Activated naive CD8-positive, alpha-beta T cell (primary cell): ENCODE measurements around the gene CDH13.

ENCODE experiments used
- H3K27ac Mint-ChIP-seq: one replicate; pipeline ENCODE4 v1.8.0; 2021; ENCODE audit warnings: mixed read lengths
- H3K27me3 Mint-ChIP-seq: one replicate; pipeline ENCODE4 v1.8.0; 2021; ENCODE audit warnings: mixed read lengths
- H3K36me3 Mint-ChIP-seq: one replicate; pipeline ENCODE4 v1.8.0; 2021; ENCODE audit warnings: mixed read lengths
- H3K4me1 Mint-ChIP-seq: one replicate; pipeline ENCODE4 v1.8.0; 2021; ENCODE audit warnings: low read depth, mixed read lengths
- H3K4me3 Mint-ChIP-seq: one replicate; pipeline ENCODE4 v1.8.0; 2021; ENCODE audit warnings: mild to moderate bottlenecking, mixed read lengths
- H3K9me3 Mint-ChIP-seq: one replicate; pipeline ENCODE4 v1.8.0; 2021; ENCODE audit warnings: low read depth, mixed read lengths

Gene CDH13

DNA sequence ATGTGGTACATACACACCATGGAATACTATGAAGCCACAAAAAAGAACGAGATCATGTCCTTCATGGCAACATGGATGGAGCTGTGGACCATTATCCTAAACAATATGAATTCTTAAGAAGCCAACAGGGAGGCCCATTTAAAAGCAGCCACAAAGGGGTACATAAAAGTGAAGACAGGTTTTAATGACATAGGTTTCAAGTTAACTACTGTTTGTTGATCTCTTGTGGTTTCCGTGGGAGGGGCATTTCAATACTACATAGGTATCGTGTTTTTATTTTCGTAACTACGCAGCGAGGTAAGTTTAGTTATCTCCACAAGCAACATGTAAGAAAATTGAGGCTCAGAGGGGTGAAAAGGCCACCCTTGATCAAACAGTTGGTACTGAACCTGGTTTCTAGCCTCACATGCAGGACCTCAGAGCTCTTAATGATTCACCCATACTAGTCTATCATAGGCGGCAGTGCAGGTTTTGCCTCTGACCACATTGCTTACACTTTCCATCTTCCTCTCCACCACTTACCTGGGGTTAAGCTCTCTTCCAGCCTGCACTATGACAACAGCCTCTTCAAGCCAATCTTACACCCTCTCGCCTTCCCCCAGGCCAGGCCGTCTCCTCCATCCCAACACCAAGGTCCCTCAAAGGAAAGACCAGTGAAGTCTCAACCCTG lies 646.9 kb downstream of the CDH13 start:
- no peaks in the 10 kb centered on the region for H3K36me3 Mint-ChIP-seq
- peaks cover 1% of the 10 kb centered on the region for H3K27me3 Mint-ChIP-seq
- H3K27ac Mint-ChIP-seq = no peak overlapping the region
- H3K4me3 Mint-ChIP-seq = no peak overlapping the region
- H3K4me1 Mint-ChIP-seq = no peaks in the 10 kb centered on the region
- H3K9me3 Mint-ChIP-seq = no peaks in the 10 kb centered on the region

DNA sequence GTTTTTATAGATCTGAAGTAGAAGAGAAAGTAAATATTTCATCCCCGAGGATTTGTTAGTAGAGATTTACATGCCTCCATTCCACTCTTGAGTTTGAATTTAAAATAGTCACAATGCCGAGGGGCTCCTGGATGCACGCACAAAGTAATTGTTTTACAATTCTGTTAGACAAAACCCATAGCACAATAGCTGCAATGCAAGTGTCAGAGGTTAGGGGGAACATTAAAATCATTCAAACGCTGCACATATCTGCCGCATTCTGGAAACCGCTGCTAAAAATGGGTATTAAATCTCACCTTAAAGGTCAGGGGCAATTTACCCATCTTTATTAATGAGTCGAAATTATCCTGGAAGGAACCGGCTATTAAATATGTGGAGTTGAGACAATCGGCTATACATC lies 652.5 kb downstream of the CDH13 start:
- H3K4me1 Mint-ChIP-seq = no peaks in the 10 kb centered on the region
- H3K27ac Mint-ChIP-seq = no peak overlapping the region
- peaks cover 1% of the 10 kb centered on the region for H3K27me3 Mint-ChIP-seq
- no peaks in the 10 kb centered on the region for H3K9me3 Mint-ChIP-seq
- H3K4me3 Mint-ChIP-seq = no peak overlapping the region
- H3K36me3 Mint-ChIP-seq = no peaks in the 10 kb centered on the region

DNA sequence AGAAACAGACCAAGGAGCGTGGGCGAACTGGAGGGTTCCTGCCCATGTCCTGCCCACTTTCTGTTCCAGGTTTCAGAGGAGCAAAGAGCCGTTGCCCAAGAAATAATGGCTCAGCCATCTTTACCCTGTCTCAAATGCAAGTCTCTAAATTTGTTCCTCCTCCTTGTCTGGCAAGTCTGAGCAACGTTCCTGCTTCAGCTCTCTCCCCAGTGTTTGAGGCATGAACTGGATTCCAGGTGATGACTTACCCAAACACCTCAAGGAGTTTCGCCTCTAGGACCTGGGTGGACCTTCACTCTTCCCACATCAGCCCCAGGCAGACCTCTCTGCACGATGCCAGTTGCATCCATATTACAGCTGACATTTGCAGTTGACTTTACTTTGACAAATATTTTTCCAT lies 659.2 kb downstream of the CDH13 start:
- no peaks in the 10 kb centered on the region for H3K4me1 Mint-ChIP-seq
- H3K27me3 Mint-ChIP-seq = no peaks in the 10 kb centered on the region
- no peak overlapping the region for H3K4me3 Mint-ChIP-seq
- no peaks in the 10 kb centered on the region for H3K9me3 Mint-ChIP-seq
- no peaks in the 10 kb centered on the region for H3K36me3 Mint-ChIP-seq
- no peak overlapping the region for H3K27ac Mint-ChIP-seq

GRCh38 chr16:83296505-83296904 lies 669.7 kb downstream of the CDH13 start:
- H3K27ac Mint-ChIP-seq = no peak overlapping the region
- H3K4me1 Mint-ChIP-seq = no peaks in the 10 kb centered on the region
- H3K4me3 Mint-ChIP-seq = no peak overlapping the region
- no peaks in the 10 kb centered on the region for H3K9me3 Mint-ChIP-seq
- no peaks in the 10 kb centered on the region for H3K36me3 Mint-ChIP-seq
- H3K27me3 Mint-ChIP-seq = no peaks in the 10 kb centered on the region

GRCh38 chr16:83298541-83298940 lies 671.8 kb downstream of the CDH13 start:
- no peak overlapping the region for H3K4me3 Mint-ChIP-seq
- no peaks in the 10 kb centered on the region for H3K4me1 Mint-ChIP-seq
- H3K27ac Mint-ChIP-seq = no peak overlapping the region
- no peaks in the 10 kb centered on the region for H3K36me3 Mint-ChIP-seq
- no peaks in the 10 kb centered on the region for H3K9me3 Mint-ChIP-seq
- H3K27me3 Mint-ChIP-seq = no peaks in the 10 kb centered on the region

GRCh38 chr16:83300326-83300725 lies 673.6 kb downstream of the CDH13 start:
- H3K4me3 Mint-ChIP-seq = no peak overlapping the region
- H3K9me3 Mint-ChIP-seq = no peaks in the 10 kb centered on the region

GRCh38 chr16:83301971-83302370 lies 675.2 kb downstream of the CDH13 start:
- Mint-ChIP-seq H3K27ac (no peak overlapping the region), H3K27me3 (peaks cover 2% of the 10 kb centered on the region), H3K4me1 (no peaks in the 10 kb centered on the region), H3K36me3 (no peaks in the 10 kb centered on the region), H3K9me3 (no peaks in the 10 kb centered on the region), H3K4me3 (no peak overlapping the region)

More at GRCh38 chr16:83300326-83300725, 673.6 kb downstream of the CDH13 start:
- H3K4me1 Mint-ChIP-seq = no peaks in the 10 kb centered on the region
- H3K27ac Mint-ChIP-seq = no peak overlapping the region
- H3K36me3 Mint-ChIP-seq = no peaks in the 10 kb centered on the region
- peaks cover 2% of the 10 kb centered on the region for H3K27me3 Mint-ChIP-seq

- no peak overlapping the region for H3K27ac Mint-ChIP-seq
- H3K4me1 Mint-ChIP-seq = no peaks in the 10 kb centered on the region
- no peaks in the 10 kb centered on the region for H3K36me3 Mint-ChIP-seq
- no peaks in the 10 kb centered on the region for H3K9me3 Mint-ChIP-seq
- peaks cover 8% of the 10 kb centered on the region for H3K27me3 Mint-ChIP-seq
- H3K4me3 Mint-ChIP-seq = no peak overlapping the region
Observed at GRCh38 chr16:83302853-83303252, 676.1 kb downstream of the CDH13 start.

DNA sequence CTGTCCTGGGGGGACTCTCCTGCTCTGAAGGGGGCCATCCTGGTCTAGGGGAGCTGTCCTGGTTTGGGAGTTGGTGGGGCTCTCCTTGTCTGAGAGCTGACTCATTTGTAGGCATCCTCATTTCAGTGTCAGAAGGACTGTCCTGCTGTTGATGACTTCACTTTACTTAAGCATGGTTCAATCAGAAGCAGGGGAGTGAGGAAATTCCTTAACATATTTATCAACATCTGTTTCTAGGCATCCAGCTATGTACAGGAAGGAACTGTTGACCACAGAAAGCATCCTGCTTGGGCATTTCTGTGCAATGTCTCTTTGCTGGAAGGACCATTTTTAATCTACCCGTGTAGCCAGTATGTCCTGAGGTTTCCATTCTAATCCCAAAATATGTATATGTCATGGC lies 678.3 kb downstream of the CDH13 start:
- no peak overlapping the region for H3K4me3 Mint-ChIP-seq
- peaks cover 8% of the 10 kb centered on the region for H3K27me3 Mint-ChIP-seq
- H3K9me3 Mint-ChIP-seq = no peaks in the 10 kb centered on the region
- no peaks in the 10 kb centered on the region for H3K4me1 Mint-ChIP-seq
- no peak overlapping the region for H3K27ac Mint-ChIP-seq
- no peaks in the 10 kb centered on the region for H3K36me3 Mint-ChIP-seq

DNA sequence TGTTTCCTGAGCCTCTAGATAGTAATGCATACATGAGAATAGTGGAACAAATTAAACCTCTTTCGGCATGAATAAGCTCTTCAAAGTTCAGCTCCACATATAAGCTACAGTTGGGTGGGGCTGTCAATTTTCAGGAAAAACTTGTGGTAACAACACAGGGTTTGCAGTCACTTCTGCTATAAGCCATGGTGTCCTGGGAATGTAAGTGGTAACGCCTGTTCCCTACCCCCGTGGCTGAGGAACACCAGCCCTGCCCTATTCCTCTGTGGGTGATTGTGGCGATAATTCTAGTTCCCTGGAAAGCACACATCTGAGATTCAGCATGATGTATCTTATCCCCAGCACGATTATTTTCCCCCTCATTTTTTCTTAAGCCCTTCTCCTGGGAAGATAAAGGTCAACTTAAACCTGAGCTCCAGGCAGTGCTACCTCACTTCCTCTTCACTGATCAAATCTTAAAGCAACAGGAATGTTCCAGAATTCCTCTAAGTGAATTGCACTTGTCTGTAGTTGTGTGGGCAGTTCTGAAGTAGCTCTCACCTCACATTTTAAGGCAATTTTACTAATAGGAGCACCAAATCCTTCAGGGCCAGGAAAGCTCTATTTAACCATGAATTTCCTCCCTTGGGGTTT lies 680.3 kb downstream of the CDH13 start:
- H3K27ac Mint-ChIP-seq = no peak overlapping the region
- peaks cover 8% of the 10 kb centered on the region for H3K27me3 Mint-ChIP-seq
- no peak overlapping the region for H3K4me3 Mint-ChIP-seq
- H3K36me3 Mint-ChIP-seq = no peaks in the 10 kb centered on the region
- H3K9me3 Mint-ChIP-seq = no peaks in the 10 kb centered on the region
- no peaks in the 10 kb centered on the region for H3K4me1 Mint-ChIP-seq

GRCh38 chr16:83307594-83307992 lies 680.8 kb downstream of the CDH13 start:
- Mint-ChIP-seq H3K9me3 (no peaks in the 10 kb centered on the region), H3K36me3 (no peaks in the 10 kb centered on the region), H3K27me3 (peaks cover 8% of the 10 kb centered on the region), H3K4me1 (no peaks in the 10 kb centered on the region), H3K27ac (no peak overlapping the region), H3K4me3 (no peak overlapping the region)

- no peaks in the 10 kb centered on the region for H3K9me3 Mint-ChIP-seq
- H3K36me3 Mint-ChIP-seq = no peaks in the 10 kb centered on the region
- no peak overlapping the region for H3K4me3 Mint-ChIP-seq
- H3K4me1 Mint-ChIP-seq = no peaks in the 10 kb centered on the region
- peaks cover 8% of the 10 kb centered on the region for H3K27me3 Mint-ChIP-seq
- no peak overlapping the region for H3K27ac Mint-ChIP-seq
Observed at GRCh38 chr16:83308414-83308813, 681.6 kb downstream of the CDH13 start.

DNA sequence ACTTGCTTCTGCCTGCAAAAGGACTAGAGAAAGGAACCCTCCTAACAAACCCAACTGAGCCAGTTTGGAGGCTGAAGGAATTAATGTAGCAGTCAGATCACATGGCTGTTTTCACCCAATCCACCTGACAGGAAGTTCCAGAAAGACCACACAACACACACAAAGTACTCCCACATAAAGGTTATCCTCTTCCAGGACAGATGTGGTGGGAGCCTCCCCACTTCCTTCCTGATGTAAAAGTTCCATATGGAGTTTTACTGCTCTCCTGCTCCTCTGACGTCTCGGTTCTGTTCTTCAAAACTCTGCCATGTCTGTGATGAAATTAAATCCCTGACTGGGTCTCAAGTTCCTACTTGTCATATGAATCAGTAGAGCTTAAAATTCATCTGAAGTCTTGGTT lies 684.0 kb downstream of the CDH13 start:
- Mint-ChIP-seq H3K36me3 (no peaks in the 10 kb centered on the region), H3K9me3 (no peaks in the 10 kb centered on the region), H3K27me3 (peaks cover 6% of the 10 kb centered on the region), H3K27ac (no peak overlapping the region), H3K4me1 (no peaks in the 10 kb centered on the region), H3K4me3 (no peak overlapping the region)

DNA sequence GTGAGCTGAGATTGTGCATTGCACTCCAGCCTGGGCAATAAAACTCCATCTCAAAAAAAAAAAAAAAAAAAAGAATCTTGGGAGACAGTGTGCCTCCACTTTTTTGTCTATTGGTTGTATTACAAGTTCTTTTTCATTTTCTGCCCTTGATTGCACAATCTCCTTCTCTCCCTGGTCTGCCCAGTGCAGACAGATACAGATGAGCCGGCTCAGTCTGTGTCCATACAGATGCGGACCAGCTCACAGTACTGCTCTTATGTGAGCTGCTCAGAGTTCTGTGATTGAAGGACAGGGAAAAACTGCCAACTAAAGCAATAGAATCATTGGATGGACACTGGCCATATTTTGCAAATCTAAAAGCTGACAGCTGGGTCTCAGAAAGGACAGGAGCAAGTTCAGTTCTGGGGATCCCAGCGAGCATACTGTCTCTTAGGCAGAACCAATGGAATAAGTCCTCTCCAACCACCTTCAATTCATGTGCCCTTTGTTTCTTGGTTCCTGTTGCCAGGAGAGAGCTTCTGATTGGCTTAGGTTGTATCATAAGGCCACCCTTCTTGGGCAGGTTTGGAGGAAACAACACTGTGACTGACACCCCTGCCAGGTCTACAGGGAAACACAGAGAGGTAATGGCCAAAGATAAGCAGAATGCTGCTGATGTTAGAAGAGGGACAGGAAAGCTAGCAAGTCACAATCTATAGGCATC lies 685.4 kb downstream of the CDH13 start:
- no peak overlapping the region for H3K27ac Mint-ChIP-seq
- no peak overlapping the region for H3K4me3 Mint-ChIP-seq
- H3K36me3 Mint-ChIP-seq = no peaks in the 10 kb centered on the region
- no peaks in the 10 kb centered on the region for H3K9me3 Mint-ChIP-seq
- no peaks in the 10 kb centered on the region for H3K4me1 Mint-ChIP-seq
- H3K27me3 Mint-ChIP-seq = peaks cover 5% of the 10 kb centered on the region

- no peak overlapping the region for H3K27ac Mint-ChIP-seq
- H3K4me1 Mint-ChIP-seq = no peaks in the 10 kb centered on the region
- no peaks in the 10 kb centered on the region for H3K36me3 Mint-ChIP-seq
- H3K27me3 Mint-ChIP-seq = peaks cover 1% of the 10 kb centered on the region
- no peaks in the 10 kb centered on the region for H3K9me3 Mint-ChIP-seq
- no peak overlapping the region for H3K4me3 Mint-ChIP-seq
Observed at GRCh38 chr16:83312718-83313245, 686.0 kb downstream of the CDH13 start.
